Activated naive CD4-positive, alpha-beta T cell treated with anti-CD3 and anti-CD28 coated beads for 36 hours (primary cell): ENCODE results near the gene MMS19. TPM values are rescaled to one million over a fixed set of nuclear protein-coding genes. Genes with fewer than 3 reads are reported as not detected.
"Not testable (repeated sequence)": the region's sequence is repeated elsewhere in the genome, so short reads cannot be mapped to it uniquely, and the experiment has no call there.

Experiments used
- CTCF ChIA-PET: fragments of 350-600 bp; sonication (Branson Sonifier 250); formaldehyde crosslinking; loops from one replicate; lab custom pipeline; 2021; ENCODE audit warnings: antibody characterized with exemption; lab: Charles Lee
- DNase-seq: peaks from one replicate; pipeline ENCODE4 v3.0.0-alpha.2; 2020
- H3K27ac Mint-ChIP-seq: one replicate; pipeline ENCODE4 v1.8.0; 2021; ENCODE audit warnings: mild to moderate bottlenecking, mixed read lengths
- H3K27me3 Mint-ChIP-seq: one replicate; pipeline ENCODE4 v1.8.0; 2021; ENCODE audit warnings: low read depth, mixed read lengths
- H3K36me3 Mint-ChIP-seq: one replicate; pipeline ENCODE4 v1.8.0; 2021; ENCODE audit warnings: low read depth, mixed read lengths
- H3K4me1 Mint-ChIP-seq: one replicate; pipeline ENCODE4 v1.8.0; 2021; ENCODE audit warnings: low read depth, mixed read lengths
- H3K4me3 Mint-ChIP-seq: one replicate; pipeline ENCODE4 v1.8.0; 2021; ENCODE audit warnings: mild to moderate bottlenecking, moderate library complexity, mixed read lengths
- H3K9me3 Mint-ChIP-seq: one replicate; pipeline ENCODE4 v1.8.0; 2021; ENCODE audit warnings: mixed read lengths
- intact Hi-C: fragments of 100-400 bp; cut with micrococcal nuclease; formaldehyde crosslinking; loops from one replicate; pipeline ENCODE4 v1.15.1; 2023
- total RNA-seq, 2 experiments: library from RNA; stranded (reverse); gene quantifications; one replicate each; pipeline ENCODE4 v1.2.3, GENCODE V29; 2021

Gene MMS19
- total RNA-seq, 2 experiments from 2014 or later, result 95.0 to 95.6 TPM

DNA sequence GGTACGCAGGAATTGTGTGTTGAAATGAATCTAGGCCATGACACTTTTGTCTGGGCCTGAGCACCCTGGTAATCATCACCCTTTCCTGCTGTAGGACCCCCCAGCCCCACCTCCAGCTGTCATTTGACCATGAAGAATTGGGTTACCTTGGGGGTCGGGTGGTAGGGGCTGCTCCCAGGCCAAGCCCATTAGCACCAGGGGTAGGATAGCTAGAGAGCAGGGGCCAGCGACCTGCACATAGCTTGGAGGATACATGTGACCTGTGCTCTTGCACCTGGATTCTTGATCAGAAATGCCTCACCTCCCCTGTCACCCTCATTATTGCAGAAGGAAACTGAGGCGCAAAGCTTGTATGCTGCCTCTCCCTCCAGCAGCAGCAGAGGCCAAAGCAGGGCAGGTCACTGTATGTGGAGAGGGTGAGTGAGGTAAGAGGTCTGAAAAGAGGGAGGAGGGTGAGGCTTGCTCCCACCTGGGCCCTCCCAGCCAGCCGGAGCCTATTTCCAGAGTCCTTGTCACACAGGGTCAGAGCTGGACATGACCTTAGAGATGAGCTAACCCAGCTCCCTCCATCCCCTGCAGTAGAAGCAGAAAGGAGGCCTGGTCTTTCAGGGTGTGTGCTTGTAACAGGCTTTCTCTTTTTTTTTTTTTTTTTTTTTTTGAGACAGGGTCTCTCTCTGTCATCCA, 39.1 kb upstream of the MMS19 start:
- no peaks in the 10 kb centered on the region for H3K36me3 Mint-ChIP-seq
- H3K27me3 Mint-ChIP-seq, result no peaks in the 10 kb centered on the region
- peaks cover 7% of the 10 kb centered on the region for H3K4me1 Mint-ChIP-seq
- no peak overlapping the region for H3K4me3 Mint-ChIP-seq
- no peak overlapping the region for H3K27ac Mint-ChIP-seq
- H3K9me3 Mint-ChIP-seq, result no peaks in the 10 kb centered on the region
- CTCF ChIA-PET, result interaction anchor here (8.6 kb wide), 1 partner anchor 14 kb away, joined by 148 read pairs; no protein-coding TSS in a partner anchor
- DNase-seq, result no peak
- intact Hi-C loops, result no loop called here

GRCh38 chr10:97534746-97535367, 36.6 kb upstream of the MMS19 start:
- intact Hi-C loops, result loop anchor here (1.0 kb wide), 1 partner anchor 18 kb away; no protein-coding TSS in a partner anchor
- no peaks in the 10 kb centered on the region for H3K4me1 Mint-ChIP-seq
- peak; percentile 59 for DNase-seq
- no peaks in the 10 kb centered on the region for H3K9me3 Mint-ChIP-seq
- CTCF ChIA-PET, result interaction anchor here (0.6 to 8.6 kb wide), 24 partner anchors 8 to 318 kb away, joined by 3 to 148 read pairs (median 4); partner anchors contain the start of gene ANKRD2
- H3K4me3 Mint-ChIP-seq, result no peak overlapping the region
- H3K27me3 Mint-ChIP-seq, result no peaks in the 10 kb centered on the region
- peaks cover 1% of the 10 kb centered on the region for H3K36me3 Mint-ChIP-seq
- no peak overlapping the region for H3K27ac Mint-ChIP-seq

DNA sequence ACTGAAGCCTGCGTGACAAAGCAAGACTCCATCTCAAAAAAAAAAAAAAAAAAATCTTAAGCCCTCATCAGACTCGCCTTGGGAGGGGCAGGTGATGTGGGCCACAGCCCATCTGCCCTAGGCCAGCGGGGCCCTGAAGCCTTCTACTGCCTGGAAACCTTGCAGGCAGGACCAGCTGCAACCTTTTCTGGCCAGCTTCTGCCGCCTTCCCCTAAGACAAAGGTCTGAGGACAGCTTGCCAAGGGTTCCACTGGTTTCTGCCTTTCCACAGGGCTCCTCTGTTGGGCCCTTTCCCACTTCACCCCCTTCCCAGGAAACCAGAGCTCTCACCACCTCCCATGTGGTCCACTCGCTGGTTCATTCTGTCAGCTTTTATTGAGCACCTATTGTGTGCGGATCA, 35.7 kb upstream of the MMS19 start:
- Mint-ChIP-seq H3K4me3 (no peak overlapping the region), H3K9me3 (no peaks in the 10 kb centered on the region), H3K27ac (no peak overlapping the region), H3K4me1 (no peaks in the 10 kb centered on the region), H3K27me3 (no peaks in the 10 kb centered on the region), H3K36me3 (peaks cover 1% of the 10 kb centered on the region)
- intact Hi-C loops, result loop anchor here (1.0 kb wide), 1 partner anchor 19 kb away; no protein-coding TSS in a partner anchor
- CTCF ChIA-PET, result interaction anchor here (0.6 to 8.6 kb wide), 20 partner anchors 9 to 436 kb away, joined by 3 to 148 read pairs (median 4); partner anchors contain the start of gene ANKRD2
- no peak for DNase-seq

DNA sequence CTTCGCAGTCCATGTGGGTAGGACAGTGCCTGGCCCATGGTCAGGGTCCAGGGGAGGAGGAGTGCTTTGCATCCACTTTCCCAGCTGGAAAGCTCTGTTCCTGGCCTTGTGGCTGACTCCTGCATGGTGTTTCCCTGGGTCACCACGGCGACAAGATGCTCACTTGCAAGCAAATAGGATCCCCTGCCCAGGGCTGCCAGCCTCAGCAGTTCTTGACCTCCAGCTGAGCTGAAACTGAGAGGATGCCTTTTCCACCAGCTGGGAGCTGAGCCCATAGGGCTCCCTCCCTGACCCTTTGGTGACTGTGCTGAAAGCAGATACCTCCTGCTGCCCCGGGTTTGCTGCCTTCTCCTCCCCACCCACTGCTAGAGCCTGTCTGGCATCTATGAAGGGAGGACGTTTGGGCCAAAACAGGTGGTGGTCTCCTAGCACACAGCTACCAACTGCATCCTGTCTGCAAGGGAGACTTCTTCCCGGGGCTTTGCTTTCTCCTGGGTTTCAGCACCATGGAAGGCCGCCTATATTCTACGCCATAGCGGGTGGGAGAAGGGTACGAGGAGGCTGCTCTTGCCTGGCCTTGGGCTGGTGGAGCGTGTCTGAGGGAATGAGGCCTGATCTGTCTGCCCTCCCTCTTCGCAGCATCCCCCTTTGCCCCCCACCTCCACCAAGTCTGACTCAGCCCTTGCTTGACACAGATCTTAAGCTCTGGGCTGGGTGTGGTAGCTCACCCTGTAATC, 34.9 kb upstream of the MMS19 start:
- H3K4me3 Mint-ChIP-seq, result no peak overlapping the region
- no peaks in the 10 kb centered on the region for H3K4me1 Mint-ChIP-seq
- no peaks in the 10 kb centered on the region for H3K9me3 Mint-ChIP-seq
- no peak overlapping the region for H3K27ac Mint-ChIP-seq
- intact Hi-C loops, result no loop called here
- no peaks in the 10 kb centered on the region for H3K27me3 Mint-ChIP-seq
- CTCF ChIA-PET, result interaction anchor here (0.5 to 8.6 kb wide), 9 partner anchors 19 to 200 kb away, joined by 3 to 148 read pairs (median 4); partner anchors contain the start of gene ANKRD2
- H3K36me3 Mint-ChIP-seq, result peaks cover 1% of the 10 kb centered on the region
- DNase-seq, result no peak

DNA sequence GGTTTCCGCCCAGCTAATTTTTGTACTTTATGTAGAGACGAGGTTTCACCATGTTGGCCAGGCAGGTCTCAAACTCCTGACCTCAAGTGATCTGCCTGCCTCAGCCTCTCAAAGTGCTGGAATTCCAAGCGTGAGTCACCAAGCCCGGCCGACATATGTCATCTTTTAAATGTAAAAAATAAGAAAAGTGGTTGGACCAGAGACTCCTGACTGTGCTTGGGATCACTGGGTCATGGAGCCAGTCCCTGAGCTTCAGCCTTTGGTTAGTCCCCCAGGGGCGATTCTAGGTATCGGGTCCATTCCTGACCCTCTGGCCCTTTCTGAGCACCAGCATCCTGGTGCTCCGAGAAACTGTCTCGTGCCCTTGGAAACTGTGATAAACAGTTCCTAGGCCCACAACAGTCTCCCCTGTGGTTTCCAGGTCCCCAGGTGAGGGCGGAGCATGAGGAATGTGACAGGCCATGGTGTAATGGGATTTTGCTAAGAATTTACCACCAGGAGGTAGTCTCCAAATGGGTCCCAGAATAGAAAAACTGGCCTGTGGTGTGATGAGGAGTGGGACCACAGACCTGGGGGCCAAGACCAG, 33.3 kb upstream of the MMS19 start:
- intact Hi-C loops, result no loop called here

DNA sequence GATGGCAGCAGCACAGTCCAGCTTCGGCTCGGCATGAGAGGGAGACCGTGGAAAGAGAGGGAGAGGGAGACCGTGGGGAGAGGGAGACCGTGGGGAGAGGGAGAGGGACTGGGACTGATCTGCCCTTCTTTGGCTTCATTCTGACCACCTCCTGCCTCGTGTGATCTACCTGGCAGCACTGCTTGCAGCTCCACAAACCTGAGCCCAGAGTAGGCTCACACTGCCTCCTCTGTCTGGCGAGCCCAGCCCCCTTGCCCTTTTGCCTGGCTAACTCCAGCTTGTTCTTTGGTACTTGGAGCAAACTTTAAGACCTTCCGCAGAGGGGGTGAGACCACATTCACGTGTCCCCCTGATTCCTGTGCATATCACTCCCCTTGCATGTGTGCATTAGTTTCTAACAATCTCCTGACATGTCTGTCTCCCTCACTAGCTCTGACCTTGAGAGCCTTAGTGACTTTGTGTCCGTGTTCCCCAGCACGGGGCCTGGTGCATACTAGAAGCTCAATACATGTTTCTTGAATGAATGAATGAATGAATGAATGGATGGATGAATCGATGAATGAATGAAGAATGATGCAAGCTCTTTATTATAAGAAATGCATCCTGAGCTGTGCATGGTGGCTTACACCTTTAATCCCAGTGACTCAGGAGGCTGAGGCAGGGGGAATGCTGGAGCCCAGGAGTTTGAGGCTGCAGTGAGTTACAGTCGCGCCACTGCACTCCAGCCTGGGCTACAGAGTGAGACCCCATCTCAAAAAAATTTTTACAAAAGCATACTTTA, 31.7 kb upstream of the MMS19 start:
- CTCF ChIA-PET, result interaction anchor here (1.0 kb wide), 1 partner anchor 23 kb away, joined by 3 read pairs; no protein-coding TSS in a partner anchor
- H3K4me3 Mint-ChIP-seq, result no peak overlapping the region
- intact Hi-C loops, result no loop called here
- H3K36me3 Mint-ChIP-seq, result peaks cover 1% of the 10 kb centered on the region
- no peaks in the 10 kb centered on the region for H3K9me3 Mint-ChIP-seq
- no peaks in the 10 kb centered on the region for H3K27me3 Mint-ChIP-seq
- H3K27ac Mint-ChIP-seq, result no peak overlapping the region
- DNase-seq, result no peak
- no peaks in the 10 kb centered on the region for H3K4me1 Mint-ChIP-seq

More for the DNA sequence above, 33.3 kb upstream of the MMS19 start:
- peaks cover 1% of the 10 kb centered on the region for H3K36me3 Mint-ChIP-seq
- H3K27me3 Mint-ChIP-seq, result no peaks in the 10 kb centered on the region
- no peak overlapping the region for H3K4me3 Mint-ChIP-seq
- no peak overlapping the region for H3K27ac Mint-ChIP-seq
- no peak for DNase-seq
- no peaks in the 10 kb centered on the region for H3K9me3 Mint-ChIP-seq
- CTCF ChIA-PET, result interaction anchor here (0.8 kb wide), 1 partner anchor 321 kb away, joined by 4 read pairs; no protein-coding TSS in a partner anchor
- H3K4me1 Mint-ChIP-seq, result no peaks in the 10 kb centered on the region

DNA sequence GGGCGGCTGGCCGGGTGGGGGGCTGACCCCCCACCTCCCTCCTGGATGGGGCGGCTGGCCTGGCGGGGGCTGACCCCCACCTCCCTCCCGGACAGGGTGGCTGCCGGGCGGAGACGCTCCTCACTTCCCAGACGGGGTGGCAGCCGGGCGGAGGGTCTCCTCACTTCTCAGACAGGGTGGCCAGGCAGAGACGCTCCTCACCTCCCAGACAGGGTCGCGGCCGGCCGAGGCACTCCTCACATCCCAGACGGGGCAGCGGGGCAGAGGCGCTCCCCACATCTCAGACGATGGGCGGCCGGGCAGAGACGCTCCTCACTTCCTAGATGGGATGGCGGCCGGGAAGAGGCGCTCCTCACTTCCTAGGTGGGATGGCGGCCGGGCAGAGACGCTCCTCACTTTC, 30.7 kb upstream of the MMS19 start:
- DNase-seq, H3K36me3 Mint-ChIP-seq, intact Hi-C loops, H3K27ac Mint-ChIP-seq, H3K9me3 Mint-ChIP-seq, H3K4me1 Mint-ChIP-seq, H3K4me3 Mint-ChIP-seq, H3K27me3 Mint-ChIP-seq, CTCF ChIA-PET: not testable (repeated sequence)

- Mint-ChIP-seq H3K27me3 (no peaks in the 10 kb centered on the region), H3K27ac (no peak overlapping the region), H3K36me3 (peaks cover 1% of the 10 kb centered on the region), H3K9me3 (no peaks in the 10 kb centered on the region), H3K4me3 (no peak overlapping the region), H3K4me1 (no peaks in the 10 kb centered on the region)
- CTCF ChIA-PET, result no interaction called here
- intact Hi-C loops, result no loop called here
- no peak for DNase-seq
Observed at GRCh38 chr10:97525683-97526110, 27.5 kb upstream of the MMS19 start.

GRCh38 chr10:97525086-97525485, 26.9 kb upstream of the MMS19 start:
- no peaks in the 10 kb centered on the region for H3K4me1 Mint-ChIP-seq
- no peak overlapping the region for H3K4me3 Mint-ChIP-seq
- no peak overlapping the region for H3K27ac Mint-ChIP-seq
- no peak for DNase-seq
- intact Hi-C loops, result no loop called here
- CTCF ChIA-PET, result no interaction called here
- peaks cover 1% of the 10 kb centered on the region for H3K36me3 Mint-ChIP-seq
- no peaks in the 10 kb centered on the region for H3K27me3 Mint-ChIP-seq
- no peaks in the 10 kb centered on the region for H3K9me3 Mint-ChIP-seq

- no peaks in the 10 kb centered on the region for H3K4me1 Mint-ChIP-seq
- DNase-seq, result no peak
- no peak overlapping the region for H3K27ac Mint-ChIP-seq
- no peaks in the 10 kb centered on the region for H3K9me3 Mint-ChIP-seq
- no peaks in the 10 kb centered on the region for H3K27me3 Mint-ChIP-seq
- H3K36me3 Mint-ChIP-seq, result no peaks in the 10 kb centered on the region
- intact Hi-C loops, result no loop called here
- no peak overlapping the region for H3K4me3 Mint-ChIP-seq
- CTCF ChIA-PET, result interaction anchor here (1.5 to 3.4 kb wide), 2 partner anchors 12 to 31 kb away, joined by 5 to 14 read pairs; no protein-coding TSS in a partner anchor
Observed at GRCh38 chr10:97522937-97523336, 24.7 kb upstream of the MMS19 start.

- Mint-ChIP-seq H3K4me3 (no peak overlapping the region), H3K9me3 (no peaks in the 10 kb centered on the region), H3K27ac (no peak overlapping the region), H3K36me3 (no peaks in the 10 kb centered on the region), H3K4me1 (no peaks in the 10 kb centered on the region), H3K27me3 (no peaks in the 10 kb centered on the region)
- intact Hi-C loops, result no loop called here
- CTCF ChIA-PET, result interaction anchor here (0.5 to 3.4 kb wide), 5 partner anchors 13 to 398 kb away, joined by 3 to 14 read pairs (median 5); no protein-coding TSS in a partner anchor
- no peak for DNase-seq
Observed at GRCh38 chr10:97522071-97522470, 23.8 kb upstream of the MMS19 start.
